CD4-positive, alpha-beta T cell treated with Interferon alpha-2 for 1 hour (primary cell): Measurements from ENCODE around the gene KDM5D.

Experiments used
- DNase-seq, 2 donors: peaks; one replicate each; pipeline ENCODE4 v3.0.0-alpha.2; 2020 to 2022

Gene KDM5D

GRCh38 chrY:19744381-19745378 is at the start of gene KDM5D:
KDM5D (minus strand) TSS chrY:19744726; CDS start chrY:19744534, 192 bp downstream.
- peak in 1 of 2 donors; percentile 82 for DNase-seq

- no peak for DNase-seq
Measured at GRCh38 chrY:19768375-19768774, 23.8 kb upstream of the KDM5D start.

GRCh38 chrY:19743331-19743730 is 1.2 kb downstream of the KDM5D start:
- DNase-seq = no peak

- no peak for DNase-seq
Measured at GRCh38 chrY:19742153-19742552, 2.4 kb downstream of the KDM5D start.

- no peak for DNase-seq
Measured at GRCh38 chrY:19734425-19734824, 10.1 kb downstream of the KDM5D start.

GRCh38 chrY:19717950-19718349 is 26.6 kb downstream of the KDM5D start:
- DNase-seq = no peak

GRCh38 chrY:19717146-19717545 is 27.4 kb downstream of the KDM5D start:
- DNase-seq = no peak

GRCh38 chrY:19715226-19715625 is 29.3 kb downstream of the KDM5D start:
- DNase-seq = no peak

GRCh38 chrY:19713430-19713829 is 31.1 kb downstream of the KDM5D start:
- DNase-seq = no peak

- no peak for DNase-seq
Measured at GRCh38 chrY:19706273-19706672, 38.3 kb downstream of the KDM5D start.

GRCh38 chrY:19698495-19698894 is 46.0 kb downstream of the KDM5D start:
- no peak for DNase-seq

GRCh38 chrY:19680821-19681220 is 63.7 kb downstream of the KDM5D start:
- no peak for DNase-seq
